CD4-positive, alpha-beta T cell (primary cell): ENCODE results near the gene C1QTNF8. TPM values are rescaled to one million over a fixed set of nuclear protein-coding genes. Genes with fewer than 3 reads are reported as not detected.

Source experiments
- ATAC-seq: fragments of 200-7000 bp; cut with Tn5 transposase; one replicate; pipeline ENCODE4 v1.10.0; 2022; ENCODE audit warnings: mild to moderate bottlenecking; ENCODE audit not compliant: poor library complexity
- CTCF ChIA-PET: fragments of 350-600 bp; sonication (Branson Sonifier 250); formaldehyde crosslinking; loops from one replicate; lab custom pipeline; 2021; ENCODE audit warnings: antibody characterized with exemption, inconsistent platforms; lab: Charles Lee
- POLR2A ChIA-PET: fragments of 350-600 bp; sonication (Branson Sonifier 250); formaldehyde crosslinking; loops from one replicate; lab custom pipeline; 2021; ENCODE audit warnings: antibody characterized with exemption, inconsistent platforms; lab: Charles Lee
- DNase-seq, 14 experiments: peaks; one replicate each; pipeline ENCODE4 v3.0.0-alpha.2; 2013 to 2020; ENCODE audit warnings: mixed read lengths in 2 of 14
- H3K27ac ChIP-seq, 2 donors: one replicate each; pipeline versions ENCODE4 v1.5.1 to v1.7.0; 2013; ENCODE audit warnings: low read length in 2 of 2, low read depth in 1 of 2, mild to moderate bottlenecking in 1 of 2
- H3K27me3 ChIP-seq, 2 experiments: 1 replicate in 1 of 2; 2 replicates in 1 of 2; pipeline versions ENCODE4 v1.6.1 to v1.7.0; 2013; ENCODE audit warnings: low read length in 2 of 2, control low read depth in 1 of 2, mild to moderate bottlenecking in 1 of 2, moderate library complexity in 1 of 2; ENCODE audit not compliant: insufficient read depth in 2 of 2, control insufficient read depth in 1 of 2
- H3K36me3 ChIP-seq: one replicate; pipeline ENCODE4 v1.6.1; 2013; ENCODE audit warnings: low read length, control low read depth; ENCODE audit not compliant: insufficient read depth
- H3K4me1 ChIP-seq: one replicate; pipeline ENCODE4 v1.6.1; 2013; ENCODE audit warnings: low read length, control low read depth; ENCODE audit not compliant: insufficient read depth
- H3K4me3 ChIP-seq: one replicate; pipeline ENCODE4 v1.5.1; 2013; ENCODE audit warnings: mild to moderate bottlenecking, low read length, moderate library complexity
- H3K9me3 ChIP-seq, 2 experiments: 1 replicate in 1 of 2; 2 replicates in 1 of 2; pipeline versions ENCODE4 v1.6.1 to v1.7.0; 2013; ENCODE audit warnings: low read length in 2 of 2, mild to moderate bottlenecking in 2 of 2, control low read depth in 1 of 2, moderate library complexity in 1 of 2; ENCODE audit not compliant: control insufficient read depth in 1 of 2, insufficient read depth in 1 of 2
- H3K27ac Mint-ChIP-seq: one replicate; pipeline ENCODE4 v1.8.0; 2020; ENCODE audit warnings: mixed read lengths
- H3K27me3 Mint-ChIP-seq: one replicate; pipeline ENCODE4 v1.8.0; 2021; ENCODE audit warnings: mixed read lengths
- H3K36me3 Mint-ChIP-seq: one replicate; pipeline ENCODE4 v1.8.0; 2021; ENCODE audit warnings: low read depth, mixed read lengths
- H3K4me1 Mint-ChIP-seq: one replicate; pipeline ENCODE4 v1.8.0; 2021; ENCODE audit warnings: low read depth, mixed read lengths
- H3K4me3 Mint-ChIP-seq: one replicate; pipeline ENCODE4 v1.8.0; 2020; ENCODE audit warnings: mild to moderate bottlenecking, mixed read lengths
- H3K9me3 Mint-ChIP-seq: one replicate; pipeline ENCODE4 v1.8.0; 2020; ENCODE audit warnings: mixed read lengths
- intact Hi-C, 2 experiments: fragments of 100-400 bp; cut with DNase I in 1 of 2; cut with micrococcal nuclease in 1 of 2; formaldehyde crosslinking; loops; one replicate each; pipeline versions ENCODE4 v1.15.1 to v1.9.0; 2023 to 2025; cut with DNase I, micrococcal nuclease
- total RNA-seq, 174 experiments: library from RNA in 2 of 174; stranded (reverse) in 2 of 174; gene quantifications; one replicate each; pipeline ENCODE4 v1.2.3 and lab custom pipeline; 2021 to 2026
- TF ChIP-seq, protein P1 (sequence below): fragments of 200-600 bp; IDR thresholded peaks from one replicate; pipeline ENCODE4 v1.8.0; 2022; ENCODE audit warnings: antibody characterized with exemption, mild to moderate bottlenecking

Gene C1QTNF8
- total RNA-seq, 2 experiments from 2014 or later, result not detected

- Mint-ChIP-seq H3K27me3 (no peaks in the 10 kb centered on the region), H3K36me3 (no peaks in the 10 kb centered on the region), H3K4me3 (no peak overlapping the region), H3K27ac (no peak overlapping the region), H3K9me3 (no peaks in the 10 kb centered on the region), H3K4me1 (no peaks in the 10 kb centered on the region)
- peaks cover 0 to 6% of the 10 kb centered on the region in 2 experiments for H3K27me3 ChIP-seq
- H3K27ac ChIP-seq, result no peak overlapping the region
- POLR2A ChIA-PET, result no interaction called here
- DNase-seq (no peak), ATAC-seq (no peak)
- H3K4me1 ChIP-seq, result peaks cover 6% of the 10 kb centered on the region
- no peaks in the 10 kb centered on the region for H3K36me3 ChIP-seq
- H3K9me3 ChIP-seq, result peaks cover 0 to 9% of the 10 kb centered on the region in 2 experiments
- intact Hi-C loops, result loop anchor here in 1 of 2 experiments (5.0 kb wide), 1 partner anchor 339 kb away; no protein-coding TSS in a partner anchor
- TF ChIP-seq, protein P1, sequence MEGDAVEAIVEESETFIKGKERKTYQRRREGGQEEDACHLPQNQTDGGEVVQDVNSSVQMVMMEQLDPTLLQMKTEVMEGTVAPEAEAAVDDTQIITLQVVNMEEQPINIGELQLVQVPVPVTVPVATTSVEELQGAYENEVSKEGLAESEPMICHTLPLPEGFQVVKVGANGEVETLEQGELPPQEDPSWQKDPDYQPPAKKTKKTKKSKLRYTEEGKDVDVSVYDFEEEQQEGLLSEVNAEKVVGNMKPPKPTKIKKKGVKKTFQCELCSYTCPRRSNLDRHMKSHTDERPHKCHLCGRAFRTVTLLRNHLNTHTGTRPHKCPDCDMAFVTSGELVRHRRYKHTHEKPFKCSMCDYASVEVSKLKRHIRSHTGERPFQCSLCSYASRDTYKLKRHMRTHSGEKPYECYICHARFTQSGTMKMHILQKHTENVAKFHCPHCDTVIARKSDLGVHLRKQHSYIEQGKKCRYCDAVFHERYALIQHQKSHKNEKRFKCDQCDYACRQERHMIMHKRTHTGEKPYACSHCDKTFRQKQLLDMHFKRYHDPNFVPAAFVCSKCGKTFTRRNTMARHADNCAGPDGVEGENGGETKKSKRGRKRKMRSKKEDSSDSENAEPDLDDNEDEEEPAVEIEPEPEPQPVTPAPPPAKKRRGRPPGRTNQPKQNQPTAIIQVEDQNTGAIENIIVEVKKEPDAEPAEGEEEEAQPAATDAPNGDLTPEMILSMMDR, result no peak
- H3K4me3 ChIP-seq, result no peak overlapping the region
- CTCF ChIA-PET, result no interaction called here
Observed at GRCh38 chr16:1050921-1051320, 45.1 kb downstream of the C1QTNF8 start.

- Mint-ChIP-seq H3K27me3 (no peaks in the 10 kb centered on the region), H3K4me1 (no peaks in the 10 kb centered on the region), H3K36me3 (no peaks in the 10 kb centered on the region), H3K9me3 (no peaks in the 10 kb centered on the region), H3K27ac (no peak overlapping the region), H3K4me3 (no peak overlapping the region)
- peaks cover 6% of the 10 kb centered on the region for H3K4me1 ChIP-seq
- no peak overlapping the region for H3K27ac ChIP-seq
- DNase-seq (no peak), ATAC-seq (no peak)
- peaks cover 0 to 6% of the 10 kb centered on the region in 2 experiments for H3K27me3 ChIP-seq
- POLR2A ChIA-PET, result no interaction called here
- intact Hi-C loops, result loop anchor here in 1 of 2 experiments (5.0 kb wide), 1 partner anchor 338 kb away; no protein-coding TSS in a partner anchor
- H3K36me3 ChIP-seq, result no peaks in the 10 kb centered on the region
- peaks cover 0 to 8% of the 10 kb centered on the region in 2 experiments for H3K9me3 ChIP-seq
- CTCF ChIA-PET, result no interaction called here
- TF ChIP-seq, protein P1, result no peak
- no peak overlapping the region for H3K4me3 ChIP-seq
Observed at GRCh38 chr16:1050516-1050915, 45.5 kb downstream of the C1QTNF8 start.

DNA sequence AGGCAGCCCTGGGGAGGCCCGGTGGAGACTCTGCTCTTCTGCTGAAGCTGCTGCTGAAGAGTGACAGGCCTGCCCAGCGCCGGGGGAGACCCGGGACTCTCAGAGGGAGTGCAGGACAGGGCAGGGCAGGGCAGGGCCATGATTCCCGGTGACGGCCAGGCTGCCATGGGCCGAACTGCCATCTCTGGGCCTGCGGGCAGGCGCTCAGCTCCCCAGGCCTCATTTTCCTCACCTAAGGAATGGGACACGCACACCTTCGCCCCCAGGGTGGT lies 46.1 kb downstream of the C1QTNF8 start:
- Histone ChIP-seq H3K4me1 (peaks cover 5% of the 10 kb centered on the region), H3K27ac (no peak overlapping the region), H3K4me3 (no peak overlapping the region), H3K27me3 (peaks cover 0 to 6% of the 10 kb centered on the region in 2 experiments), H3K36me3 (no peaks in the 10 kb centered on the region), H3K9me3 (peaks cover 0 to 8% of the 10 kb centered on the region in 2 experiments)
- no peaks in the 10 kb centered on the region for H3K27me3 Mint-ChIP-seq
- H3K36me3 Mint-ChIP-seq, result no peaks in the 10 kb centered on the region
- H3K27ac Mint-ChIP-seq, result no peak overlapping the region
- CTCF ChIA-PET, result no interaction called here
- H3K4me3 Mint-ChIP-seq, result no peak overlapping the region
- POLR2A ChIA-PET, result no interaction called here
- ATAC-seq, result no peak
- H3K9me3 Mint-ChIP-seq, result no peaks in the 10 kb centered on the region
- DNase-seq, result no peak
- TF ChIP-seq, protein P1, result no peak
- intact Hi-C loops, result loop anchor here in 1 of 2 experiments (5.0 kb wide), 1 partner anchor 338 kb away; no protein-coding TSS in a partner anchor
- H3K4me1 Mint-ChIP-seq, result no peaks in the 10 kb centered on the region
